GM19452 (cell line): ENCODE results near the gene ARHGEF18.
"Not testable (repeated sequence)": the region's sequence is repeated elsewhere in the genome, so short reads cannot be mapped to it uniquely, and the experiment has no call there.

ENCODE experiments used
- ATAC-seq: cut with Tn5 transposase; IDR thresholded peaks from one replicate; pipeline ENCODE4 v1.9.1; 2021; ENCODE audit not compliant: unreplicated experiment

ARHGEF18 gene

DNA sequence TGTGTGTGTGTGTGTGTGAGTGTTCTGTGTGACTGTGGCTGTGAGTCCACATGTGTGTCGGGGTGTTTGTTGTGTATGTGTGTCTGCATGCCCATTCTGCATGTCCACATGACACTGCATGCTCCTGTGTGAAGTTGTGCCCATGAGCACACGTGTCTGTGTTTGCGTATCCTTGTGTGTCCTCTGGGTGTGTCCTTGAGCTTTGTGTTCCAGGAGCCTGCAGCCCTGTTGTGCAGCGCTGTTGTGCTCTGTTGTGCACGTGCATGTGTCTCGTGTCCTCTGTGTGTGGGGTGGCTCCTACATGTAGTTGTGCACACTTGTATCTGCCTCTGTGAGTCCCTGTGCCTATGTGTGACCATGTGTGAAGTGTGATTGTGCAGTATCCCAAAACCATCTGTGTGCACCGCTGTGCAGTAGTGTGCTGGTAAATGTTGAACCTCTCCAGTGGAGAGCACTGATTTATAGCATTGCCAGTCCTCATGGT lies 2.2 kb upstream of the ARHGEF18 start:
- no peak for ATAC-seq

GRCh38 chr19:7346997-7347396 lies 1.7 kb upstream of the ARHGEF18 start:
- ATAC-seq = not testable (repeated sequence)

GRCh38 chr19:7349231-7349591 lies 474 bp downstream of the ARHGEF18 start:
- no peak for ATAC-seq

DNA sequence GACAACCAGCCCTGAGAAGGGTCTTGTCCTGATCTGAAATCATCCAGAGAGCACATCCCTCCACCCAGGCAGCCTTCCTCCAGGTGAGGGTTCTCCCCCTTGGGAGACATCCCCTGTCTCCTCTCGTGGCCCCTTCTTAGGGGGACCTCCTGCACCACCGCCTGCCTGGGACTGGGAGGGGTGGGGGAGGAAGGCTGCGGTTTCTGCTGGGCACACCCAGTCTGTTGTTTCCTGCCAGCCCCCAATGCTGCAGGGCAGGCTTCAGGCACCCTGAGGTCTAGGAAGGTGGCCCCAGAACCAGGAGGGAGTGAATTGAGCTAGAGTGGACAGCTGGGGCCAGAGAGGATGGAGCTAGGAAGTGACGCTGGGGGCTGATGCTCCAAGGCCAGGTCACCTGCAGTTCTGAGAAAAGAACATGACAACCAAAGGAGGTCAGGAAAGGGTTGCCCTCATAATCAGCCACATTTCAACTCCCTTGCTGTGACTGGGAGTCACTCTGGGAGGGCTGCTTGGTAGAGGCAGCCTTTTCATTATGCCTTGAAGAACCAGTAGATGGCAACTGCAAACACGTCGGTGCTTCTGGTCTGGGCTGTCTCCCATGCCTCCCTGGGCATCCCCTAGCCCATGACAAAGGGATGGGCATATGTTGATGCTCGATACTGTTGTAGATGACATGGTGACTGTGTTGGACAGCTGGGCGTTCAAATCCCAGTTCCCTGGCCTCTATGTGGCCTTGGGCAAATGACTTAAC lies 1.4 kb downstream of the ARHGEF18 start:
- no peak for ATAC-seq

- ATAC-seq = no peak
These were observed 3.1 kb downstream of the ARHGEF18 start for GRCh38 chr19:7351861-7352260.

GRCh38 chr19:7355151-7355820 lies 6.5 kb downstream of the ARHGEF18 start:
- no peak for ATAC-seq

- no peak for ATAC-seq
These were observed 7.1 kb downstream of the ARHGEF18 start for GRCh38 chr19:7355871-7356270.

GRCh38 chr19:7356899-7357627 lies 8.3 kb downstream of the ARHGEF18 start:
- ATAC-seq = no peak

- ATAC-seq = no peak
These were observed 9.4 kb downstream of the ARHGEF18 start for GRCh38 chr19:7358102-7358597.

GRCh38 chr19:7360393-7360984 lies 11.8 kb downstream of the ARHGEF18 start:
- ATAC-seq = no peak

DNA sequence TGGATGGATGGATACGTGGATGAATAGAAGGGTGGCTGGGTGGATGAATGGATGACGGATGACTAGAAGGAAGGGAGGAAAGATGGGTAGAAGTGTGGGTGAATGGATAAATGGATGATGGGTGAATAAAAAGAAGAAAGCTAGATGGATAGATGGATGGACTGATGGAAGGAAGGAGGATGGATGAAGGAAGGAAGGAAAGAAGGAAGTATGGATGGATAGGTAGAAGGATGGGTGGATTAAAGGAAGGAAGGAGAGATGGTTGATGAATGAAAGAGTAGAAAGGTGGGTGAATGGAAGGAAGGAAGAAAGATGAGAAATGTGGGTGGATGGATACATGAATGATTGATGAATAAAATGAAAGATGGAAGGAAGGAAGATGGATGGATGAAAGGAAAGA lies 14.5 kb downstream of the ARHGEF18 start:
- no peak for ATAC-seq

GRCh38 chr19:7366701-7367420 lies 18.1 kb downstream of the ARHGEF18 start:
- ATAC-seq = no peak

GRCh38 chr19:7368456-7368855 lies 19.7 kb downstream of the ARHGEF18 start:
- ATAC-seq = no peak

DNA sequence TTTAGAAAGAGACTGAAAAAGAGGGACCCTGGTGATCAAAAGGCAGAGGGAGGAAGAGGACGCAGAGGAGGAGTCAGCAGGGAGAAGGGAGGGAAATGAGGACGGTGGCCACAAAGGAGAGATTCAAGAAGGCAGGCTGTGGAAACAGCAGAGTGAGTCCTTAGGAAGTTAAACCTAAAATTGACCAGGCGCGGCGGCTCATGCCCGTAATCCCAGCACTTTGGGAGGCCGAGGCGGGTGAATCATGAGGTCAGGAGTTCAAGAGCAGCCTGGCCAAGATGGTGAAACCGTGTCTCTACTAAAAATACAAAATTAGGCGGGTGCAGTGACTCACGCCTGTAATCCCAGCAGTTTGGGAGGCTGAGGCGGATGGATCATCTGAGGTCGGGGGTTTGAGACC lies 20.1 kb downstream of the ARHGEF18 start:
- ATAC-seq = not testable (repeated sequence)

DNA sequence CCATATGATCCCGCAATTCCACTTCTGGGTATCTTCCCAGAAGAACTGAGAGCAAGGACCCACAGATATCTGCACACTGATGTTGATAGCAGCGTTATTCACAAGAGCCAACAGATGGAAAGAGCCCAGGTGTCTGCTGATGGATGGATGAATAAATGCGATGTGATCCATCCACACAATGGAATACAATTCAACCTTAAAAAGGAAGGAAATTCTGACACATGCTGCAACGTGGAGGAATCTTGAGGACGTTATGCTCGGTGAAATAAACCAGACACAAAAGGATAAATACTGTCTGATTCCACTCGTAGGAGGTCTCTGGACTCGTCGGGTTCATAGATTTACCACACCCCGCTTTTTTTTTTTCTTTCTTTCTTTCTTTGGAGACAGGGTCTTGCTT lies 21.8 kb downstream of the ARHGEF18 start:
- ATAC-seq = no peak

DNA sequence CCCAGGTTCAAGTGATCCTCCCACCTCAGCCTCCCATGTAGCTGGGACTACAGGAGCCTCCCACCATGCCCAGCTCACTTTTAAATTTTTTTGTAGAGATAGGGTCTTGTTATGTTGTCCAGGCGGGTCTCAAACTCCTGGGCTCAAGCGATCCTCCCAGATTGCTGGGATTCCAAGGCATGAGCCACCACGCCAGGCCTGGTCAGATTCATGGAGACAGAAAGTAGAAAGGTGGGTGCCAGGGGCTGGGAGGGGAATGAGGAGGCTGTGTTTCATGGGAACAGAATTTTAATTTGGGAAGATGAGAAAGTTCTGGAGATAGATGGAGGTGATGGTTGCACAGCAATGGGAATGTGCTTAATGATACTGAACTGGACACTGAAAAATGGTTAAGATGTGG lies 22.3 kb downstream of the ARHGEF18 start:
- no peak for ATAC-seq

- no peak for ATAC-seq
These were observed 24.1 kb downstream of the ARHGEF18 start for GRCh38 chr19:7372810-7373209.

- ATAC-seq = no peak
These were observed 25.1 kb downstream of the ARHGEF18 start for GRCh38 chr19:7373862-7374261.

GRCh38 chr19:7376151-7376852 lies 27.6 kb downstream of the ARHGEF18 start:
- ATAC-seq = no peak

DNA sequence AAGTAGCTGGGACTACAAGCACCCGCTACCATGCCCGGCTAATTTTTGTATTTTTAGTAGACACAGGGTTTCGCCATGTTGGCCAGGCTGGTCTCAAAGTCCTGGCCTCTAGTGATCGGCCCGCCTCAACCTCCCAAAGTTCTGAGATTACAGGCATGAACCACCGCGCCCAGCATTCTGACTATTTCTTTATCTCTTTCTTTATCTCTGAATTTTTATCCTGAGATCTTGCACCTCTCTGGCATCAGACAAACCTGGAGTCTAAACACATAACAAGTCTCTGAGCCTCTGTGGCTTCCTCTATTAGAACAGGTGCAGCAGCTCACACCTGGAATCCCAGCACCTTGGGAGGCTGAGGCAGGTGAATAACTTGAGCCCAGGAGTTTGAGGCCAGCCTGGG lies 28.5 kb downstream of the ARHGEF18 start:
- no peak for ATAC-seq
